Mucosa of stomach (tissue), 1 donor: Measurements from ENCODE around the gene ADCY6.

ENCODE experiments used
- H3K27me3 ChIP-seq: one replicate; pipeline ENCODE4 v1.7.0; 2013; ENCODE audit warnings: mild to moderate bottlenecking, low read length; ENCODE audit not compliant: control insufficient read depth, insufficient read depth
- H3K36me3 ChIP-seq: one replicate; pipeline ENCODE4 v1.7.0; 2013; ENCODE audit warnings: low read length; ENCODE audit not compliant: control insufficient read depth, insufficient read depth
- H3K4me1 ChIP-seq: one replicate; pipeline ENCODE4 v1.7.0; 2013; ENCODE audit warnings: mild to moderate bottlenecking, low read length; ENCODE audit not compliant: control insufficient read depth, insufficient read depth
- H3K4me3 ChIP-seq: one replicate; pipeline ENCODE4 v1.7.0; 2013; ENCODE audit warnings: low read length
- H3K9ac ChIP-seq: one replicate; pipeline ENCODE4 v1.7.0; 2013; ENCODE audit warnings: mild to moderate bottlenecking, low read length, moderate library complexity
- H3K9me3 ChIP-seq: one replicate; pipeline ENCODE4 v1.7.0; 2013; ENCODE audit warnings: mild to moderate bottlenecking, low read length, moderate library complexity; ENCODE audit not compliant: control insufficient read depth
- donor health status: Pancreatic carcinoma.

The ADCY6 gene

DNA sequence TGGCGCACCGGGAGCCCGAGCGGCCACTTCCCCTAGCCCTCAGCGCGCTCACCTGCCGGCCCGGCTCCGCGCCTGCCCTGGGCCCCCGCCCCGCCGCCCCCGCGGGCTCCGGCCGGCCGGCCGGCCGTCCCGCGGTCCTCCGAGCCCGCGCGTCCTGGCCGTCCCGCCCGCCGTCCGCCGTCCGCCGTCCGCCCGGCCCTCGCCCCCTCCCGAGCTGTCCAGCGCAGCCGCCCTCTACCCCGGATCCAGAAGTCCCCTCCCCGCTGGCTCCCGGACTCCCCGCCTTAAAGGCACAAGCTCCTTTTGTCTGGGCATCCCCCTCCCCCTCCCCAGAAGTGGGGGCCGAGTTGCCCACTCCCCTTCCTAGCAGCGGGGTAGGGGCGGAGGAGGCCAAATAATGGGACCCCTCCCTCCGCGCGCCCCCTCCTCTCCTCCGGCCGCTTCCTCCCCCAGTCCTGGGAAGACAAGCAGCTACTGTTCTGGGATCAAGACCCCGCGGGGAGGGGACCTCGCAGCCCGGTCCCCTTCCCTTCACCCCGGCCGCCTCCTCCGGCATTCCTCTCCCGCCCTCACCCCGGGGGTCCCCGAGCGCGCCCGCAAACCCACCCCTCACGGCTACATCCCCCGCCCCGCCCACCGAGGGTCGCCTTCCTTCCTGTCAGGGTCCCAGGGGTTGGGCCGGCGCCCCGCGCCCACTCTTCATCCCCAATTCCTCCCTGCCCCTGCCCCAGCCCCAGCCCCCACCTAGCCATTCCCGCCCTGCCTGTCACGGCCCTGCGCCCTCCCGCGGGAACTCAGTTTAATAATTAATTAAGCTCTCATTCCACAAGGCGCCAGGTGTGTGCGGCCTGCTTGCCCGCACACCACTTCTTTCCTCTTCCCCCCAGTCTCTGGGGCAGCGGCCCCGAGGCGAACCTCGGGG, at the start of gene ADCY6:
Gene ADCY6 (minus strand): TSS at position 236 of the 922 bp plus-strand sequence. CDS start 5,655 bp downstream, outside the sequence.
- Histone ChIP-seq H3K27me3 (no peaks in the 10 kb centered on the region), H3K9ac (peak within 1 kb of the TSS; percentile 98)

GRCh38 chr12:48838048-48838447, 49.2 kb upstream of the ADCY6 start:
- H3K36me3 ChIP-seq, result peaks cover 10% of the 10 kb centered on the region
- H3K4me1 ChIP-seq, result no peaks in the 10 kb centered on the region
- no peak overlapping the region for H3K9ac ChIP-seq
- no peaks in the 10 kb centered on the region for H3K9me3 ChIP-seq
- no peaks in the 10 kb centered on the region for H3K27me3 ChIP-seq
- H3K4me3 ChIP-seq, result no peak overlapping the region

More for the DNA sequence above, at the start of gene ADCY6:
- Histone ChIP-seq H3K9me3 (no peaks in the 10 kb centered on the region), H3K4me1 (peaks cover 27% of the 10 kb centered on the region), H3K36me3 (no peaks in the 10 kb centered on the region), H3K4me3 (peak within 1 kb of the TSS; percentile 71)

- no peak overlapping the region for H3K4me3 ChIP-seq
- no peaks in the 10 kb centered on the region for H3K9me3 ChIP-seq
- no peaks in the 10 kb centered on the region for H3K4me1 ChIP-seq
- H3K9ac ChIP-seq, result no peak overlapping the region
- peaks cover 34% of the 10 kb centered on the region for H3K36me3 ChIP-seq
- H3K27me3 ChIP-seq, result no peaks in the 10 kb centered on the region
Observed at GRCh38 chr12:48832321-48833060, 43.6 kb upstream of the ADCY6 start.

DNA sequence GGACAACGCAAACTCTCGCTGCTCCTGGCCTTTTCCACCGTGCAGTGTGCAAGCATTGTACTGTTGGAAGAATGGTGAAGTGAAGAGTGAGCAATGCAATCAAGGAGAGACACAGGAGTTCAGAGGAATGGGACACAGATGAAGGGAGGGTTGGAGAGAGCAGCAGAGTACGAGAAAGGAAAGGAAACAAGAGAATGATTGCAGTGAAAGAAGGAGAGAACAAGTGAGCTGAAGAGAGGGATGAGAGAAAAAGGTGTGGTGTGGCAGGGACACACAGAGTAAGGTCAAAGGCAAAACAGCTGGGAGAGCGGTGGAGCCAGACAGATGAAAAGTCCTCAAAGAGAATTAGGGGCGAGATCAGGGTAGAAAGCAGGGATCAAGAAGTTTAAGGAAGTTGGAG, 42.4 kb upstream of the ADCY6 start:
- Histone ChIP-seq H3K9me3 (no peaks in the 10 kb centered on the region), H3K4me1 (no peaks in the 10 kb centered on the region), H3K27me3 (no peaks in the 10 kb centered on the region), H3K9ac (no peak overlapping the region), H3K36me3 (peaks cover 30% of the 10 kb centered on the region), H3K4me3 (no peak overlapping the region)

DNA sequence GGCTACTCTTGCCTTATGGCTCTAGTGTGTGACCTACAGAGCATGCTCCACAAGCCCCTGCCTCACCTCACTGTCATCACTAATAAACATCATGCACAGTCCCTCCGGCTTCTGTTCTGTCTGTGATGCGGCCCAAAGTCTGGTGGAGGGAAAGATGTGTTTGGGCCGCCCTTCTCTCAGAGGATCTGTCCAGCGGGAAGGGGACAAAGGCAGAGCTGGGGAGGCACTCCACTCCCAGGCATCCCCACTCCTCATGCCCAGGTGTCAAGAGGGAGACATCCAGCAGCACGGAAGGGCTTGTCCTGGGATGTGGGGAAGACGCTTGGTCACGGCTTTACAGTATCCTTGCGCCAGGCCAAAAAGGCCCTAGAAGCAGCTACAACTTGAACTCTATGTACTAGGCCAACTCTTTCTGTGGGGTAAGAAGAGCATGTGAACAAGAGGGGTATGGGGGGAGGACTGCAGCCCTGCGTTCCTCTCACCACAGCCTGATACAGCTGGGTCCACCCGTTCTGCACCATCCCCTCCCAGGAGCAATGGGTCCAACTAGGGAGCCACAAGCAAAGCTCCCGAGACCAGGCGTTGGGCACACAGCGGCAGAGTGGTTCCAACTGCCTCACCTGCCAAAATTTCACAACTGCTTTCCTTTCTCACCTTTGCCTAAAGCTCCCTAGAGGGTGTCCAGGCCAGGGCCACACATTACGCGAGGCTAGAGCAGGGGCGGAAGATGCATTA, 40.1 kb upstream of the ADCY6 start:
- Histone ChIP-seq H3K4me1 (peaks cover 2% of the 10 kb centered on the region), H3K9ac (no peak overlapping the region), H3K9me3 (no peaks in the 10 kb centered on the region), H3K4me3 (no peak overlapping the region), H3K36me3 (peaks cover 30% of the 10 kb centered on the region), H3K27me3 (no peaks in the 10 kb centered on the region)

DNA sequence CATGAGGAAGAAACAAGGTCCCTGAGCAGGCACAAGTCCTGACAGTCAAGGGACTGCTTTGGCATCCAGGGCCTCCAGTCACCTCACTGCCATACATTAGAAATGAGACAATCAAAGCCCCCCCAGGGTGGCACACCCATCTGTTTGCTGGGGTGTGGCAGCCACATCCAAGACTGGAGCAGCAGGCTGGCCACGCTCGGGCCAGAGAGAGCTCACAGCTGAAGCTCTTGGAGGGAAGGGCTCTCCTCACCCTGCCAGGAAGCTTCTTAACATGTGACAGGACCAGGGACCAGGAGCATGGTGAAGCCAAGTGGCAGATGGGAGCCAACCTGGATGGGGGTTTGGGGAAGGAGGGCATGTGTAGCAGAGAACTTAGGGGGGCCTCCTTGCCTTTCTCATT, 39.4 kb upstream of the ADCY6 start:
- no peaks in the 10 kb centered on the region for H3K9me3 ChIP-seq
- H3K4me1 ChIP-seq, result peaks cover 9% of the 10 kb centered on the region
- no peak overlapping the region for H3K4me3 ChIP-seq
- no peak overlapping the region for H3K9ac ChIP-seq
- H3K36me3 ChIP-seq, result peaks cover 30% of the 10 kb centered on the region
- no peaks in the 10 kb centered on the region for H3K27me3 ChIP-seq

- Histone ChIP-seq H3K27me3 (no peaks in the 10 kb centered on the region), H3K4me3 (no peak overlapping the region), H3K4me1 (peaks cover 12% of the 10 kb centered on the region), H3K9ac (no peak overlapping the region), H3K36me3 (peaks cover 29% of the 10 kb centered on the region), H3K9me3 (no peaks in the 10 kb centered on the region)
Observed at GRCh38 chr12:48827513-48828096, 38.7 kb upstream of the ADCY6 start.

DNA sequence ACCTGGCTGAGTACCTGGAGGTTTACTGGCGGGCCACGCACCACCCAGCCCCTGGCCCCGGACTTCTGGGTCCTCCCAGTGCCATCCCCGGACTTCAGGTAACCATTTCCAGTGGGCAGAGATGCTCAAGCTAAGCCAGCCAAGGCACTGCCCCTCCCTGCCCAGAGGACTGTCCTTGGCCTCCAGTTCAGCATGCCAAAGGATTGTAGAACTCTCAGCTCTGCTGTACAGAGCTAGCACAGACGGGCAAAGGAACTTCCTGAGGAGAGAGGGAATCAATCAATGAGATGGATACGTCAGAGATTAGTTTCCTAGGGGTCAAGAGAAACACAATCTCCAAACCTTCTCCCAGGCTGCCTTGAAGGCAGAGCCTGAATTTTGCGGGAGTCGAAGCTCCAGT, 38.1 kb upstream of the ADCY6 start:
- H3K9me3 ChIP-seq, result no peaks in the 10 kb centered on the region
- H3K27me3 ChIP-seq, result no peaks in the 10 kb centered on the region
- peaks cover 24% of the 10 kb centered on the region for H3K36me3 ChIP-seq
- no peak overlapping the region for H3K9ac ChIP-seq
- H3K4me3 ChIP-seq, result no peak overlapping the region
- peaks cover 12% of the 10 kb centered on the region for H3K4me1 ChIP-seq

GRCh38 chr12:48826209-48826855, 37.4 kb upstream of the ADCY6 start:
- Histone ChIP-seq H3K9me3 (no peaks in the 10 kb centered on the region), H3K4me3 (no peak overlapping the region), H3K36me3 (peaks cover 20% of the 10 kb centered on the region), H3K4me1 (peaks cover 12% of the 10 kb centered on the region), H3K9ac (no peak overlapping the region), H3K27me3 (no peaks in the 10 kb centered on the region)

- Histone ChIP-seq H3K36me3 (peaks cover 7% of the 10 kb centered on the region), H3K9ac (no peak overlapping the region)
Observed at GRCh38 chr12:48824905-48825304, 36.0 kb upstream of the ADCY6 start.

GRCh38 chr12:48824112-48824511, 35.2 kb upstream of the ADCY6 start:
- no peak overlapping the region for H3K4me3 ChIP-seq
- no peaks in the 10 kb centered on the region for H3K27me3 ChIP-seq
- no peak overlapping the region for H3K9ac ChIP-seq
- H3K36me3 ChIP-seq, result peaks cover 1% of the 10 kb centered on the region
- H3K9me3 ChIP-seq, result no peaks in the 10 kb centered on the region
- H3K4me1 ChIP-seq, result peaks cover 12% of the 10 kb centered on the region

More at GRCh38 chr12:48824905-48825304, 36.0 kb upstream of the ADCY6 start:
- Histone ChIP-seq H3K4me3 (no peak overlapping the region), H3K27me3 (no peaks in the 10 kb centered on the region), H3K9me3 (no peaks in the 10 kb centered on the region), H3K4me1 (peaks cover 12% of the 10 kb centered on the region)
